ENCODE measurements around the gene WDR82. TPM values are rescaled to one million over a fixed set of nuclear protein-coding genes. Genes with fewer than 3 reads are reported as not detected.
A peak's percentile ranks its signal among the peaks of the same experiment; 100 is the strongest.
"Not testable (repeated sequence)": the region's sequence is repeated elsewhere in the genome, so short reads cannot be mapped to it uniquely, and the experiment has no call there.

WDR82 gene
- total RNA-seq, 2 experiments from 2014 or later: 134 to 140 TPM

DNA sequence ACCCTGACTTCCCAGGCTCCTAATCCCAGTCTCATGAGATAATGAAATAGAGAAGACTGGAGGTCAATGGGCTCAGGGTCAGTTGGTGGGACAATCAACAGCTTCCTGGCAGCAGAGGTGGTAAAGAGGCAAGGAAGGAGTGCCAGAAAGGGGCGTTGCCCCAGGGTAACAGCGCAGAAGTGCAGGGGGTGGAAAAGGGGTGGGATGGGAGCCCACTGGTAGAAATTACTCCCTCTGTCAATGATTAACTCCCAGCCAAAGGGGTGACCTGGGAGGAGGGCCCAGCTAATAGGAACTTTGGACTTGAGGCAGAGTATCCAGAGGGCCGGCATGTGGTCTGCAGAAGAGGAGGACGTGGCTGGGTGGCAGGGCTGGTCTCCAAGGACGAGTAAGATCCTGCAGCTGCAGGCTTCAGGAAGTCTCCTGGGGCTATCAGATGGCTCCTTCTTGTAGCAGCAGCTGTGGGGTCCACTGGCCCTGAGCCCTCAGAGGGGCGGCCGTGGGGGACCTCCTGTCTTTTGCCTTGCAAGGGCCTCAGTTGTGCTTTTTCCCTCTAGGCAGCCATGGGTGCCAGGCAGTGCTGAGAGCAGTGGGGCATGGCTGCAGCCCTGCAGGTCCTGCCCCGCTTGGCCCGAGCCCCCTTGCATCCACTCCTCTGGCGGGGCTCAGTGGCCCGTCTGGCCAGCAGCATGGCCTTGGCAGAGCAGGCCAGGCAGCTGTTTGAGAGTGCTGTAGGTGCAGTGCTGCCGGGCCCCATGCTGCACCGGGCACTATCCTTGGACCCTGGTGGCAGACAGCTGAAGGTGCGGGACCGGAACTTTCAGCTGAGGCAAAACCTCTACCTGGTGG is 11.5 kb upstream of the WDR82 start:
- peaks cover 35% of the 10 kb centered on the region for H3K4me1 Mint-ChIP-seq
- H3K9me3 Mint-ChIP-seq: no peaks in the 10 kb centered on the region
- peaks cover 7% of the 10 kb centered on the region for H3K36me3 Mint-ChIP-seq
- no peak for DNase-seq
- POLR2A ChIA-PET: interaction anchor here (1.3 to 25.1 kb wide), 4 partner anchors 8 to 44 kb away, joined by 4 to 1053 read pairs (median 34); partner anchors contain the start of genes PPM1M, TWF2 and WDR82
- H3K4me3 Mint-ChIP-seq: no peak overlapping the region
- H3K27ac Mint-ChIP-seq: peak overlapping the region; percentile 100
- ATAC-seq (ENCODE audit: low read depth): no peak
- H3K27me3 Mint-ChIP-seq: no peaks in the 10 kb centered on the region

DNA sequence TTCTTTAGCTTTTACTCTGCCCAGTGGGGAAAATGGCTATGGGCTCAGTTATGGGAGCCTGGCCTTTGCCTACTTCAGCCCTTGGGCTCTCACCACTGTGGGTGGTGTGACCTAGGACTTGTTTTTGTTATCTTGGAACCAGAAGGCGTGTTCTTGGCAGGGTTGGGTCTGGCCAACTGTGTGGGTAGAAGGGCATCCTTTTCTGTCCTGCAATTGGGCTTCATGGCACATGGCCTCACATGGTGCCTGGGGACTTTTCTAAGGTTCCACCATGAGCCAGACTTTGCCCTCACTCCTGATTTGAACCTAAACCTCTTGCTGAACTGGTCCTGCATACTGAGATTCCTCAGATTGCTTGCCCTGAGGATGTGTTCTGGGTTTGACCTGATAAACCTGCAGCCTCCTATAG is 10.9 kb upstream of the WDR82 start:
- Mint-ChIP-seq H3K4me1 (peaks cover 39% of the 10 kb centered on the region), H3K9me3 (no peaks in the 10 kb centered on the region), H3K27ac (peak overlapping the region; percentile 100), H3K27me3 (no peaks in the 10 kb centered on the region), H3K36me3 (peaks cover 9% of the 10 kb centered on the region), H3K4me3 (peak overlapping the region; percentile 98)
- ATAC-seq (ENCODE audit: low read depth) (no peak), DNase-seq (no peak)
- POLR2A ChIA-PET: interaction anchor here (0.9 to 25.1 kb wide), 5 partner anchors 10 to 62 kb away, joined by 3 to 1053 read pairs (median 4); partner anchors contain the start of genes PPM1M, TWF2 and WDR82

DNA sequence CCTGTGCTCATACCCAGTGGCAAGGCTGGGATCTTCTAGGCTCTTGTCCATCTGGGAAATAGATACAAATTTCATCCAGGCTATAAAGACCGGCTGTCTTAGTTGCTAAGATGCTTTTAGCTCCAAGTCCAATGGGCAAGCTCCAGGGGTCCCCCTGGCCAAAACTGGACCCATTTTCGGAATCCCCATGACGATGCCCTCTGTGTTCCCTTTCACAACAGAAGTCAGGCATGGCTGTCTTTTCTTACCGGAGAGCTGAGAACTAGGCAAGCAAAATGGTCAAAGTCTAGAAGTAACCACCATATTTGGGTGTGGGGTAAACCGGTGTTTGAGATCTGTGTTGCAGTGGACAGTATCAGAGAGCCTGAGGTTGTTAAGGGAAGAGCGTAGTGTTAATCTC is 10.2 kb upstream of the WDR82 start:
- H3K4me1 Mint-ChIP-seq: peaks cover 42% of the 10 kb centered on the region
- no peak for ATAC-seq (ENCODE audit: low read depth)

DNA sequence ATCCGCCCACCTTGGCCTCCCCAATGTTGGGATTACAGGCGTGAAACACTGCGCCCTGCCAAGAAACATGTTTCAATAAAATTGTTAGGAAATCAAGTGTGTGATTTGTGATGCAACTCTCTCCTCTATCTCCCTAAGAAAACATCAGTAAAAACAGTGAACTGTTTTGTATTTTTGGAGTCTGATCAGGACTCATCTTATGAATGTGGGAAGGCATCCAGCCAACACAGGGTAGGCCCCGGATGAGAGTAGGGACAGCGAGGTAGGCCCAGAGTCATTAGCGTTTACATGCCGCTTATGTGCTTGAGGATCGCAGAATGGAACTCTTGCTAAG is 8.3 kb upstream of the WDR82 start:
- H3K4me1 Mint-ChIP-seq: peaks cover 49% of the 10 kb centered on the region
- peak; percentile 12 for DNase-seq
- H3K36me3 Mint-ChIP-seq: peaks cover 9% of the 10 kb centered on the region
- no peaks in the 10 kb centered on the region for H3K27me3 Mint-ChIP-seq
- no peaks in the 10 kb centered on the region for H3K9me3 Mint-ChIP-seq
- peak overlapping the region; percentile 98 for H3K4me3 Mint-ChIP-seq
- H3K27ac Mint-ChIP-seq: peak overlapping the region; percentile 100
- ATAC-seq (ENCODE audit: low read depth): no peak
- POLR2A ChIA-PET: interaction anchor here (1.4 to 25.1 kb wide), 3 partner anchors 8 to 64 kb away, joined by 10 to 1053 read pairs (median 63); partner anchors contain the start of genes PPM1M, TWF2 and WDR82

More for the DNA sequence above, 10.2 kb upstream of the WDR82 start:
- Mint-ChIP-seq H3K36me3 (peaks cover 9% of the 10 kb centered on the region), H3K9me3 (no peaks in the 10 kb centered on the region), H3K27ac (peak overlapping the region; percentile 100), H3K4me3 (peak overlapping the region; percentile 98), H3K27me3 (no peaks in the 10 kb centered on the region)
- POLR2A ChIA-PET: interaction anchor here (0.9 to 25.1 kb wide), 7 partner anchors 10 to 69 kb away, joined by 3 to 1053 read pairs (median 7); partner anchors contain the start of genes PPM1M, TWF2 and WDR82
- DNase-seq: no peak

DNA sequence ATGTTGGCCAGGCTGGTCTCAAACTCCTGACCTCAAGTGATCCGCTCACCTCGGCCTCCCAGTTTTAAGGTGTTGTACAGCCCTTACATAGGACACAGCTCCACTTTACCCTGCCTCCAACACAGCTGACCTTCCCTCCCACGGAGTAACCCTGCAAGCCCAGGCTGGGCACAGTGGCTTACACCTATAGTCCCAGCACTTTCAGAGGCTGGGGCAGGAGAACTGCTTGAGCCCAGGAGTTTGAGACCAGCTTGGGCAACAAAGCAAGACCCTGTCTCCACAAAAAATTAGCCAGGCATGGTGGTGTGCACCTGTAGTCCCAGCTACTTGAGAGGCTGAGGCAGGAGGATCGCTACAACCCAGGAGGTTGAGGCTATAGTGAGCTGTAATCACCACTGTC is 5.6 kb upstream of the WDR82 start:
- not testable (repeated sequence) for H3K9me3 Mint-ChIP-seq; H3K4me3 Mint-ChIP-seq; ATAC-seq (ENCODE audit: low read depth); H3K36me3 Mint-ChIP-seq; H3K27me3 Mint-ChIP-seq
- H3K4me1 Mint-ChIP-seq: peaks cover 53% of the 10 kb centered on the region
- peak overlapping the region; percentile 82 for H3K27ac Mint-ChIP-seq
- POLR2A ChIA-PET: interaction anchor here (0.6 to 25.1 kb wide), 3 partner anchors 38 to 148 kb away, joined by 3 to 1053 read pairs (median 4); partner anchors contain the start of genes PPM1M, TLR9 and TWF2
- peak; percentile 27 for DNase-seq

DNA sequence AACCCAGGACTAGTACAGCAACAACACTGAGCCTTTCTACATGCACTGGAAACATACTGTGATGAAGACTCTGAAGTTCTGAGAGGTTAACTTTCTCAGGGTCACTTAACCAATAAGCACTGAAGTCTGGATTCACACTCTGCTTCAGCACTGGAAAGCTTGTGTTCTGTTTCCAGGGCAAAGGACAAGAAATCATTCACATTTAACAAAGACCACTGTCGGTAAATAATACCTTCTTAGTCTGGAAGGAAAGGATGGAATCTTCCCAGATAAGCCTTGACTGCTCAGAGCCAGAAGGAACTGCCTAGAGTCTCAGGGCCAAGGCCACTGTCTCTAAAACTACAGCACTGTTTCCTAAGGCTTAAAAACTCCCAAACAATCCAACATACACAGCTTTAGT is 4.9 kb upstream of the WDR82 start:
- no peak for ATAC-seq (ENCODE audit: low read depth)
- H3K4me1 Mint-ChIP-seq: peaks cover 51% of the 10 kb centered on the region
- POLR2A ChIA-PET: interaction anchor here (0.8 to 25.1 kb wide), 2 partner anchors 38 to 61 kb away, joined by 3 to 1053 read pairs; partner anchors contain the start of genes PPM1M and TWF2
- no peaks in the 10 kb centered on the region for H3K9me3 Mint-ChIP-seq
- no peaks in the 10 kb centered on the region for H3K27me3 Mint-ChIP-seq
- H3K27ac Mint-ChIP-seq: peak overlapping the region; percentile 82
- peaks cover 12% of the 10 kb centered on the region for H3K36me3 Mint-ChIP-seq
- no peak overlapping the region for H3K4me3 Mint-ChIP-seq
- no peak for DNase-seq

DNA sequence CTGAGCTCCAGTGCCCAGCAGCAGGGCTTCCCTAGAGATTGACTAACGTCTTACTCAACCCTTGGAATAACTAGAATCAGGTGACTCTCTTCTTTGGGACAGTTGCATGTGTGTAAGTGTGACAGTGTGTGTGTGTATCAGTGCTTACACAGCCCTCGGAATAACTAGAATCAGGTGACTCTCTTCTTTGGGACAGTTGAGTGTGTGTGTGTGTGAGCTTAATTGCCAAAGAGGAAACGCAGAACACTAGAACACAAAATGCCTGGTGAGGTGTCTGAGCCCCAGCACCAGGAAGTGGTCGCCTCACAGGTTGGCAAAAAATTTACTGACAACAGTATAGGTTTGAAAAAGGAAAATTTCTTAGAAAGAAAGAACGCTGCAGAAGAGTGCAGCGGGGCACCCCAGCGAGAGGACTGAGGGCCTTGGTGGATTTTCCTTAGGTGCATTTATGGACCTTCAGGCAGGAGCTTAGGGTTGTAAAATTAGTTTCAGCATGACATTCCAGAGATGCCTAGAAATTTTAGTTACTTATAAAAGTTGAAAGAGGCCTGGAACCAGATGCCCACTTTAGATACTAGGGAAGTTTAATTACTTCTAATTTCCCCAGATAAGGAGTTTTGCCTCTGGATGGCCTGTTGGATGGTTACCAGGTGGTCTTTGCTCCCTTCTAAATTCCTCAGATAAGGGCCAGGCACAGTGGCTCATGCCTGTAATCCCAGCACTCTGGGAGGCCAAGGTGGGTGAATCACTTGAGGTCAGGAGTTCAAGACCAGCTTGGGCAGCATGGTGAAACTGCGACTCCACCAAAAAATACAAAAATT is 3.7 kb upstream of the WDR82 start:
- Mint-ChIP-seq H3K4me3 (peak overlapping the region; percentile 81), H3K27me3 (no peaks in the 10 kb centered on the region), H3K27ac (peak overlapping the region; percentile 93), H3K4me1 (peaks cover 51% of the 10 kb centered on the region), H3K9me3 (no peaks in the 10 kb centered on the region), H3K36me3 (peaks cover 16% of the 10 kb centered on the region)
- POLR2A ChIA-PET: interaction anchor here (0.6 to 25.1 kb wide), 8 partner anchors 8 to 782 kb away, joined by 4 to 1053 read pairs (median 6); partner anchors contain the start of genes PPM1M, TLR9 and TWF2
- peak; percentile 52 for DNase-seq
- ATAC-seq (ENCODE audit: low read depth): peak; percentile 27

DNA sequence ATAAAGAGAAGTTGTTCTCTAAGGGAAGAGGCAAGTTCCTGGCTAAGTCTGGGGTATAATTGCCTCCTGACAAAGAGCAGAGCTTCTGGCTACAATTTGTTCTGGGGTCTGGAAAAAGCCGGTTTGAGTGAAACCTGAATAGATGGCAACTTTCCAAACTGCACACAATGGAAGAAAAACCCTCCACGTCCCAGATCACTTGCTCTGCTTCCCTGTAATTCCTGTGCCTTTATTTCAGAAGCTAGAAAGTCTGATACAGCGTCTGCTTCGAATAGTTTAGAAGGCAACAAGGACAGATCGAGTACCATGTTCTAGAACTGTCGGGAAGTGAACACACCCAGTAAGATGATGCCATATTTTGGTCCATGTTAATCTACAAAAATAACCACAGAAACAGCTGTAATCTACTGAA is 1.6 kb upstream of the WDR82 start:
- POLR2A ChIA-PET: interaction anchor here (4.7 to 25.1 kb wide), 4 partner anchors 8 to 60 kb away, joined by 45 to 1053 read pairs (median 56); partner anchors contain the start of genes GLYCTK, PPM1M, TLR9 and TWF2
- H3K27me3 Mint-ChIP-seq: no peaks in the 10 kb centered on the region
- peaks cover 47% of the 10 kb centered on the region for H3K4me1 Mint-ChIP-seq
- H3K9me3 Mint-ChIP-seq: no peaks in the 10 kb centered on the region
- ATAC-seq (ENCODE audit: low read depth) (no peak), DNase-seq (peak; percentile 9)
- H3K27ac Mint-ChIP-seq: peak overlapping the region; percentile 99
- peak overlapping the region; percentile 96 for H3K4me3 Mint-ChIP-seq
- H3K36me3 Mint-ChIP-seq: peaks cover 24% of the 10 kb centered on the region

DNA sequence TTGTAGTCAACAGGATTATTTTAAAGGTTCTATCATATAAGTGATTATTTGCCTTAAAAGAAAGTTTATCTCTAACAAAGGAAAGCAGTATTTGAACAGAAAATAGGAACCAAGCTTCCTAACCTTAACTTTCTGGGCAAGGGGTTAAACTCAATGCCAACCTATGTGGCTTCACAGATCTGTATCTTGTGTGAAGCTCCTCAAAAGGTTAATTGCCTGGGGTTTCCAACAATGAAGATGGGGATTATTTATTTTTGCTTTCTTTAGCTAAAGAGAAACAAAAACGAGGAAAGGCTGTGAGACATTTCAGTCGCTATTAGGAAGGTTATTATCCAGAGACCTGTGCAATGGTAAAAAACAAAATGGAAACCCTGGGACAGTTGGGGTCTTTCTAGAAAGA is 1.1 kb upstream of the WDR82 start:
- Mint-ChIP-seq H3K27me3 (no peaks in the 10 kb centered on the region), H3K4me3 (peak overlapping the region; percentile 96), H3K9me3 (no peaks in the 10 kb centered on the region), H3K27ac (peak overlapping the region; percentile 99), H3K36me3 (peaks cover 25% of the 10 kb centered on the region), H3K4me1 (peaks cover 47% of the 10 kb centered on the region)
- POLR2A ChIA-PET: interaction anchor here (0.6 to 25.1 kb wide), 7 partner anchors 9 to 148 kb away, joined by 3 to 1053 read pairs (median 45); partner anchors contain the start of genes GLYCTK, PPM1M, TLR9 and TWF2
- DNase-seq: no peak
- no peak for ATAC-seq (ENCODE audit: low read depth)

DNA sequence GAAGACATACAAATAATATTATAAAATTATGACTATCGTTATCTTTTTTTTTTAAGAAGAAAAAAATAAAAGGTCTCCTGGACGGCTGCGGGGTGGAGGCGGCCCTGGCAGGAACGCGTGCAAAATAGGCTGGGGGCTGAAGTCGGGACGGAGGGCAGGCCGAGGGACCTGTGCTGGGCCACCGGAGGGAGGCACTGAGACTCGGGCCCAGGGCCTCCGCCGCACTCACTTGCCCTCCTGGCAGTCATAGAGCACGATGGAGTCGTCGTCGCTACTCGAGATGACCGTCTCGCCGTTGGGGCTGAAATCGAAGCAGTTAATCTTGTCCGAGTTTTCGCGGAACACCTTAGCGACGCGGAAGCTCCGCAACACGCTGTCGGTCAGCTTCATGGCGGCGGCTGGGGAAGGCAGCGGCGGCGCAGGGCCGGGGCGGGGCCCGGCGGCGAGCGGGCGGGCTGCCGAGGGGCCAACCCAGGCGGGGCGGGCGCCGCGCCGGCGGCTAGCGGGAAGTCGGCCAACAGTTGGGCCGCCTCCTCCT is 408 bp downstream of the WDR82 start:
- Mint-ChIP-seq H3K9me3 (no peaks in the 10 kb centered on the region), H3K4me3 (peak overlapping the region; percentile 98), H3K4me1 (peaks cover 51% of the 10 kb centered on the region), H3K36me3 (peaks cover 37% of the 10 kb centered on the region), H3K27me3 (no peaks in the 10 kb centered on the region), H3K27ac (peak overlapping the region; percentile 99)
- POLR2A ChIA-PET: interaction anchor here (0.7 to 25.1 kb wide), 11 partner anchors 10 to 1668 kb away, joined by 3 to 1053 read pairs (median 10); partner anchors contain the start of genes DCAF1, GLYCTK, POC1A and PPM1M
- peak; percentile 59 for ATAC-seq (ENCODE audit: low read depth)
- DNase-seq: peak; percentile 89

DNA sequence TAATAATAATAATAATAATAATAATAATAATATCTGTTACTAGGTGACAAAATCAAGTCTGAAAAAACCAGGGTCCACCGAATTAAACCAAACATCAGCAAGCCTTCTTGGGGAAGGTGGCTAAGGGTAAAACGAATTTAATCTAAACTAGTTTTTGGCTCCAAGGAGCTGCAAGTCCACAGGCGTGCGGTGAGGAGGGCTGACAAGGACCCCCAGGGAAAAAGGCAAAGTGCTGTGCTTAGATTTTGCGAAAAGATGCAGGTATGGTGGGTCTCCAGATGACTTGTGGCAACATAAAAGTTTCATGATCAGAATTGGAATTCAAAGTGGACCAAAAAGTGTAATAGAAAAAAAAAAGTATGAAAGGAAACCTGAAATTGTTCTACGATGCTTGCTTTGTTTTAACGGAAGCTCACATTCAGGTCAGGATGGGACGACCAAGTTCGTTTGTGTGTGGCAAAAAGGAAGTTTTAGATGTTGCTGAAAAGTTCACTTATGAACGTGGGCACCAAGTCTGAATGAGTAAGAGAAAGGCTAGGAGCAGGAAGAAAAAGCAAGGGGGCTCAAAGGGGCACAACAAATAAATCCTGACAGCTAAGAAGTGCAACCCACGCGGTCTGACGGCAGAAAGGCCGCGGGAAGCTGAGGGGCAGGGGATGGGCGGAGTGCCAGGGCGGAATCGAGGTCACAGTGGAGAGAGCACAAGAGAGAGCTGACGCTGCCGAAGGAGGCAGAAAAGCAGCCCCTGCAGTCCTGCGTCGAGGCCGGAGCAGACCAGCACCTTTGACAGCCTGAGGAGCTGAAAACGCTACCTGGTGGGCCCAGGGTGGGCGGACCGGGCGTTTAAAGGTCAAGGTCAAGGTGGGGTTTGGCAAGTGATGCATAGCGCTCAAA is 1.1 kb downstream of the WDR82 start:
- ATAC-seq (ENCODE audit: low read depth): peak; percentile 14

More for the DNA sequence above, 1.1 kb downstream of the WDR82 start:
- POLR2A ChIA-PET: interaction anchor here (0.6 to 25.1 kb wide), 13 partner anchors 9 to 1676 kb away, joined by 3 to 1053 read pairs (median 7); partner anchors contain the start of genes CISH, DCAF1, GLYCTK and POC1A
- Mint-ChIP-seq H3K4me3 (peak overlapping the region; percentile 98), H3K36me3 (peaks cover 42% of the 10 kb centered on the region), H3K9me3 (no peaks in the 10 kb centered on the region), H3K4me1 (peaks cover 56% of the 10 kb centered on the region), H3K27ac (peak overlapping the region; percentile 97), H3K27me3 (no peaks in the 10 kb centered on the region)
- peak; percentile 78 for DNase-seq
